ENCODE data around the gene PACRG. TPM values are rescaled to one million over a fixed set of nuclear protein-coding genes. Genes with fewer than 3 reads are reported as not detected.

PACRG gene
- total and polyA plus RNA-seq, 2 of the 13 experiments (the other 11 are each of a cell fraction or from before 2014, with no cell fraction given) = 0.13 TPM; not detected in 1

DNA sequence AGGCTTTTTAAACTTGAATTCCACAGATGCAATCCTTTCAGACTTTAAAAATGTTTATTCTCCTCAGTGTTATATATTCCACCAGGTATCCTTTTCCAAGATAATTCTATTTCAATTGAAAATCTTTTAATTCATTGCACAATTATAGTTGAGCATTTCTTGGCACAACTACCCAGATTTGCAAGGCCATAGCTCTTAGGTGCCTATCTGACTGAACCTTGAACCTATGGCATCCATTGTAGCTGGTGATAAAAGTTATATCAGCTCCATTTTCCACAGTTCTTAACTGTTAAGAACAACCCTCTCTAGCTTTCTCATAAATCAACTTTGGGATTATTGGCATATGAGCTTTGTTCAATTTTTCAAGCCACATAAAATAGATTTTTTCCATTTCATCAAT is 42.4 kb downstream of the PACRG start (continued):
- TF ChIP-seq ESRRA (CRISPR knock-in tag; IDR thresholded peaks at IDR 0.05; ENCODE audit: low read depth) (no peak), NONO (IDR thresholded peaks at IDR 0.05) (no peak), NONO (CRISPR knock-in tag; conservative IDR thresholded peaks at IDR 0.05) (no peak), PCBP1 (IDR thresholded peaks at IDR 0.05; ENCODE audit: borderline replicate concordance, low read depth, low read length) (no peak), XRCC5 (optimal IDR thresholded peaks at IDR 0.05; ENCODE audit: low read length) (no peak)
- TF ChIP-seq, protein P1, sequence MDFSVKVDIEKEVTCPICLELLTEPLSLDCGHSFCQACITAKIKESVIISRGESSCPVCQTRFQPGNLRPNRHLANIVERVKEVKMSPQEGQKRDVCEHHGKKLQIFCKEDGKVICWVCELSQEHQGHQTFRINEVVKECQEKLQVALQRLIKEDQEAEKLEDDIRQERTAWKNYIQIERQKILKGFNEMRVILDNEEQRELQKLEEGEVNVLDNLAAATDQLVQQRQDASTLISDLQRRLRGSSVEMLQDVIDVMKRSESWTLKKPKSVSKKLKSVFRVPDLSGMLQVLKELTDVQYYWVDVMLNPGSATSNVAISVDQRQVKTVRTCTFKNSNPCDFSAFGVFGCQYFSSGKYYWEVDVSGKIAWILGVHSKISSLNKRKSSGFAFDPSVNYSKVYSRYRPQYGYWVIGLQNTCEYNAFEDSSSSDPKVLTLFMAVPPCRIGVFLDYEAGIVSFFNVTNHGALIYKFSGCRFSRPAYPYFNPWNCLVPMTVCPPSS (IDR thresholded peaks at IDR 0.05) = no peak

DNA sequence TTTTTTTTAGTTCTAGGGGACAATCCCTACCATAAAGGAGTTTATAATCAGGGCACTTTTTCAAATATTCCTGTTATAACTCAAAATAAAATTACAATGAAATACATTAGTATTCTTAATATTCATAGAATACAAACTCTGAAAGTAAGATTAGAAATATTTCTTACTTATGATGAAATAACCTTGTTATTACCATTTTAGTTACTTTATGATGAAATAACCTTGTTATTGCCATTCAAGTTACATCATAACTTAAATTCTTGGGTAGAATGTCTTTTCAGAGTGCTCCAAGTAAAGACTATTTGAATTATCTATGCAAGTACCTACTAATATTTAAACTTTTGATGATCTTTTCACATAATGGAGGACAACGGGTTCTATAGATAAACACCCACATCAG is 43.2 kb downstream of the PACRG start:
- Histone ChIP-seq H3K9ac (ENCODE audit: insufficient read depth, low read depth, low read length) (no peak overlapping the region), H3K4me3 (replicated peaks in 1 of 3; ENCODE audit: insufficient read depth in 1 of 3, low read depth in 2 of 3, low read length in 3 of 3) (no peak overlapping the region), H4K20me1 (ENCODE audit: insufficient read depth, low read length) (no peaks in the 10 kb centered on the region), H3K36me3 (replicated peaks in 1 of 2; ENCODE audit: control insufficient read depth in 1 of 2, insufficient read depth in 2 of 2, low read length in 2 of 2) (no peaks in the 10 kb centered on the region), H3K4me2 (ENCODE audit: low read depth, low read length) (no peak overlapping the region), H2AFZ (ENCODE audit: low read length) (no peak overlapping the region), H3K9me3 (ENCODE audit: low read length) (peaks cover 22% of the 10 kb centered on the region), H3K4me1 (ENCODE audit: insufficient read depth, low read length) (no peaks in the 10 kb centered on the region), H3K27me3 (ENCODE audit: control insufficient read depth in 1 of 2, insufficient read depth in 2 of 2, low read length in 2 of 2) (no peaks in the 10 kb centered on the region), H3K79me2 (ENCODE audit: insufficient read depth, low read length) (no peaks in the 10 kb centered on the region), H3K27ac (ENCODE audit: extremely low read length, insufficient read depth, low read length) (no peak overlapping the region)
- in situ Hi-C loops (cut with HindIII; ENCODE audit: extremely low pct_ligation_motif_present, low pct_unique_long_range_greater_than_20kb) (no loop called here), intact Hi-C loops (cut with micrococcal nuclease; ENCODE audit: unreplicated experiment) (no loop called here)
- ATAC-seq (no peak), FAIRE-seq (no peak), DNase-seq (ENCODE audit: low spot score) (no peak)
- TF ChIP-seq, protein P2, sequence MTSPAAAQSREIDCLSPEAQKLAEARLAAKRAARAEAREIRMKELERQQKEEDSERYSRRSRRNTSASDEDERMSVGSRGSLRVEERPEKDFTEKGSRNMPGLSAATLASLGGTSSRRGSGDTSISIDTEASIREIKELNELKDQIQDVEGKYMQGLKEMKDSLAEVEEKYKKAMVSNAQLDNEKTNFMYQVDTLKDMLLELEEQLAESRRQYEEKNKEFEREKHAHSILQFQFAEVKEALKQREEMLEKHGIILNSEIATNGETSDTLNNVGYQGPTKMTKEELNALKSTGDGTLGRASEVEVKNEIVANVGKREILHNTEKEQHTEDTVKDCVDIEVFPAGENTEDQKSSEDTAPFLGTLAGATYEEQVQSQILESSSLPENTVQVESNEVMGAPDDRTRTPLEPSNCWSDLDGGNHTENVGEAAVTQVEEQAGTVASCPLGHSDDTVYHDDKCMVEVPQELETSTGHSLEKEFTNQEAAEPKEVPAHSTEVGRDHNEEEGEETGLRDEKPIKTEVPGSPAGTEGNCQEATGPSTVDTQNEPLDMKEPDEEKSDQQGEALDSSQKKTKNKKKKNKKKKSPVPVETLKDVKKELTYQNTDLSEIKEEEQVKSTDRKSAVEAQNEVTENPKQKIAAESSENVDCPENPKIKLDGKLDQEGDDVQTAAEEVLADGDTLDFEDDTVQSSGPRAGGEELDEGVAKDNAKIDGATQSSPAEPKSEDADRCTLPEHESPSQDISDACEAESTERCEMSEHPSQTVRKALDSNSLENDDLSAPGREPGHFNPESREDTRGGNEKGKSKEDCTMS (CRISPR knock-in tag; conservative IDR thresholded peaks at IDR 0.05) = no peak
- TF ChIP-seq CEBPB (IDR thresholded peaks at IDR 0.05; ENCODE audit: borderline replicate concordance, low read depth, low read length) (peak; percentile 45; the same call in 1 of the 2 replicates), PAWR (CRISPR knock-in tag; IDR thresholded peaks at IDR 0.05; ENCODE audit: borderline replicate concordance) (no peak), ATF7 (IDR thresholded peaks at IDR 0.05) (peak; percentile 57), ATF7 (CRISPR knock-in tag; IDR thresholded peaks at IDR 0.05) (no peak)
- BruUV-seq (replicated peaks) = no TSS peak
- 15% methylated on average over 1 of the region's 1 CpG for WGBS (ENCODE audit: low lambda C conversion rate)
- CTCF ChIA-PET (ENCODE audit: low intra/inter-chr PET ratio, low total read pairs) = no interaction called here
- POLR2A ChIA-PET = no interaction called here
